Thymus (tissue), 11 donors: ENCODE measurements around the gene TNFSF15. TPM values are rescaled to one million over a fixed set of nuclear protein-coding genes. Genes with fewer than 3 reads are reported as not detected.

Source experiments
- DNase-seq, 9 donors: peaks; one replicate each; pipeline ENCODE4 v3.0.0-alpha.2; 2013; ENCODE audit warnings: low spot score in 9 of 9, low read depth in 6 of 9, missing footprints in 1 of 9
- H3K27ac ChIP-seq, 2 donors: one replicate each; pipeline ENCODE4 v1.5.1; 2013; ENCODE audit warnings: control low read depth in 1 of 2, low read depth in 1 of 2, low read length in 1 of 2, mild to moderate bottlenecking in 1 of 2, moderate library complexity in 1 of 2
- H3K27me3 ChIP-seq, 2 donors: one replicate each; pipeline ENCODE4 v1.5.1; 2013; ENCODE audit warnings: low read length in 1 of 2; ENCODE audit not compliant: control insufficient read depth in 2 of 2, insufficient read depth in 1 of 2
- H3K36me3 ChIP-seq, 2 donors: one replicate each; pipeline ENCODE4 v1.5.1; 2013; ENCODE audit warnings: low read length in 1 of 2, mild to moderate bottlenecking in 1 of 2, moderate library complexity in 1 of 2; ENCODE audit not compliant: control insufficient read depth in 2 of 2, insufficient read depth in 2 of 2
- H3K4me1 ChIP-seq, 2 donors: one replicate each; pipeline ENCODE4 v1.5.1; 2013; ENCODE audit warnings: low read length in 2 of 2; ENCODE audit not compliant: control insufficient read depth in 2 of 2, insufficient read depth in 2 of 2
- H3K4me3 ChIP-seq, 2 donors: one replicate each; pipeline ENCODE4 v1.5.1; 2013; ENCODE audit warnings: low read length in 2 of 2, control low read depth in 1 of 2, mild to moderate bottlenecking in 1 of 2
- H3K9me3 ChIP-seq, 2 donors: one replicate each; pipeline ENCODE4 v1.5.1; 2013; ENCODE audit warnings: low read length in 1 of 2, mild to moderate bottlenecking in 1 of 2; ENCODE audit not compliant: control insufficient read depth in 2 of 2, insufficient read depth in 1 of 2
- WGBS: extraction: QIAGEN DNeasy Blood & Tissue Kit; methylation state at CpG from one replicate; pipeline ENCODE4 v1.1.7; 2013; 5-methylcytosine and 5-hydroxymethylcytosine counted together
- polyA plus RNA-seq: library from polyadenylated mRNA; stranded (reverse); fragments of 200-250 nt; gene quantifications from one replicate; pipeline ENCODE4 v1.2.3, GENCODE V29; 2013
- total RNA-seq: library from RNA; stranded (reverse); fragments of 120-200 nt; gene quantifications from one replicate; pipeline ENCODE4 v1.2.4, GENCODE V29; 2013
- donor health status: healthy.

The TNFSF15 gene
- total and polyA plus RNA-seq, 2 donors, result 0.50 to 1.5 TPM

- H3K4me1 ChIP-seq, result no peaks in the 10 kb centered on the region
- no peak overlapping the region for H3K4me3 ChIP-seq
- no peaks in the 10 kb centered on the region for H3K9me3 ChIP-seq
- no peaks in the 10 kb centered on the region for H3K36me3 ChIP-seq
- peak in 1 of 9 donors; percentile 18 for DNase-seq
- no peak overlapping the region for H3K27ac ChIP-seq
- 94% methylated on average over 5 of the region's 5 CpGs for WGBS
- H3K27me3 ChIP-seq, result no peaks in the 10 kb centered on the region
These were observed 6.3 kb upstream of the TNFSF15 start for GRCh38 chr9:114811966-114812636.

GRCh38 chr9:114811301-114811700, 5.5 kb upstream of the TNFSF15 start:
- 97% methylated on average over 4 of the region's 4 CpGs for WGBS
- no peak overlapping the region for H3K27ac ChIP-seq
- H3K27me3 ChIP-seq, result no peaks in the 10 kb centered on the region

GRCh38 chr9:114810614-114811013, 4.8 kb upstream of the TNFSF15 start:
- Histone ChIP-seq H3K4me3 (no peak overlapping the region), H3K36me3 (no peaks in the 10 kb centered on the region), H3K27me3 (no peaks in the 10 kb centered on the region), H3K27ac (no peak overlapping the region), H3K9me3 (no peaks in the 10 kb centered on the region), H3K4me1 (peaks cover 8 to 15% of the 10 kb centered on the region in 2 donors)
- no peak for DNase-seq
- 96% methylated on average over 3 of the region's 3 CpGs for WGBS

More at GRCh38 chr9:114811301-114811700, 5.5 kb upstream of the TNFSF15 start:
- Histone ChIP-seq H3K4me1 (peaks cover 6 to 8% of the 10 kb centered on the region in 2 donors), H3K4me3 (no peak overlapping the region), H3K9me3 (no peaks in the 10 kb centered on the region), H3K36me3 (no peaks in the 10 kb centered on the region)
- DNase-seq, result no peak

DNA sequence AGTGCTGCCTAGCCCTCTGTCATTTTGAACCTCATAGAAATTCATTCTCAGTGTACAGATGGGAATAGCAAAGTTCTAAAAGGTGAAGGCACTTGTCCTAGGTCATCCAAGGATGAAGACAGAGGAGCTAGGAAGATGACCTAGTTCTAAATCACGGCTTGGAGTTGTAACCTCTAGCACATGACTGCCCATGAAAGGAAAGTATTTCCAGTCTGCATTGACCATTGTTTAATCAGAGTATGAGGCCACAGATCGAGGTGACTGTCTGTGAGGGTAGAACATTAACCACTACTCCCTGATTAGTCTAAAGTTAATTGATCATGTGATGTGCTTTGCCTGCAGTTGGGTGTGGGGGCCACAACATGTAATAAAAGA, 674 bp upstream of the TNFSF15 start:
- Histone ChIP-seq H3K27ac (peak overlapping the region; percentile 52 to 59), H3K4me3 (no peak overlapping the region), H3K27me3 (no peaks in the 10 kb centered on the region), H3K36me3 (no peaks in the 10 kb centered on the region), H3K4me1 (peaks cover 8 to 16% of the 10 kb centered on the region in 2 donors), H3K9me3 (no peaks in the 10 kb centered on the region)
- no peak for DNase-seq
- WGBS, result 63% methylated on average over 2 of the region's 2 CpGs

DNA sequence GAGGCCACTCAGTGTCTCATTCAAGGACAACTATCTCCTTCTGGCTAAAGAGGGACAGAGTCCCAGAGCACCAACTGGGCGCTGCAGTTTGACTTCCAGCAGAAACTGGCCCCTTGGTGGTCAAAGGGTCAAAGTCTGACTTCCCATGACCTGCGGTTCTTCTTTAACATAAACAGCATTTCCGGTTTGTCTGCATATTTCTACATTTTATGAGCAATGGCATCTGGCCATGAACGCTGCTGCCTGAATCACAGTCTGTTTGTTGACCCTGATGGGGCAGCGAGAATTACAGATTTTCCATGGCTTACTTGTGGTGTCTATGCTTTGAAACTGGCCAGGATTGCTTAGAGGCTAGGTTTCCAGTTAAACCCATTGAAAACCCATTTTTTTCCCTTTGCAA, 1.3 kb downstream of the TNFSF15 start:
- DNase-seq, result no peak

DNA sequence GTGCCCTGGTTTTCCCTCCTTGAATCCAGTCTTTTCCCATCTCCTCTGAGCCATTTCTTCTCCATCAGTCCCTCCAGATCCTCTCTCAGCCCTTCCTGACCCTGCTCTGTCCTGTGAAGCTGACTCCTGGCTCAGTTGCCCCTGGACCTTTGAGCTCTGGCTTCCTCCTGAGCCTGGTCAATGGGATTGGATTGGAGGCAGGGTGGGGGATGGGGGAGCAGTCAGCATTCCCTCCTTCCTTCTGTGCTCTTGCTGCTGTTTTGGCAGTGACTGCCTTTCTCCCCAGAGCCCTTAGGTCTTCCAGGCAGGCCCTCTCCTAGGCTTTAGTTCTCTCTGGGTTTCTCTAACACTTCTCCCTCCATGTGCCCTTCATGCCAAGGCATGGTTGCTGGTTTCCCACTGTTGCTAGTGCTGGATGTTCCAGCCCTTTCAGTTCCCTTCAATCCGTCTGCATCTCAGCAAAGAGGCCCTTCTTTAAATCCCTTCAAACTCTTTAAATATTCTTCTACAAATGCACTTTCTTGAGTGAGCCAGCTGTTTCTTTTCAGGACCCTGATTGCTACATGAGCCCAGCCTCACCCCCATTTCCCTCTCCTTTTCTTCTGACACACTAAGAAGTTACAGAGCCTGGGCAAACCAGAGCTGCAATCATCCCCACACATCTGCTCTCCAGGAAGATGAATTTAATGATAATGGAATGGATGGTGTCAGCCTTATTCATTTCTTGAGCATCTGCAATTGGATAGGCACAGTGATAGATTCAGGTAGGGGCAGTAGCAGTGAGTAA, 2.2 kb downstream of the TNFSF15 start:
- 95% methylated on average over 1 of the region's 1 CpG for WGBS
- Histone ChIP-seq H3K27ac (no peak overlapping the region), H3K36me3 (no peaks in the 10 kb centered on the region), H3K9me3 (no peaks in the 10 kb centered on the region), H3K27me3 (no peaks in the 10 kb centered on the region), H3K4me3 (no peak overlapping the region), H3K4me1 (peaks cover 8 to 16% of the 10 kb centered on the region in 2 donors)
- DNase-seq, result no peak

More for the DNA sequence above, 1.3 kb downstream of the TNFSF15 start:
- Histone ChIP-seq H3K36me3 (no peaks in the 10 kb centered on the region), H3K4me3 (no peak overlapping the region), H3K27me3 (no peaks in the 10 kb centered on the region), H3K9me3 (no peaks in the 10 kb centered on the region), H3K27ac (no peak overlapping the region), H3K4me1 (peaks cover 8 to 16% of the 10 kb centered on the region in 2 donors)
- 93% methylated on average over 5 of the region's 5 CpGs for WGBS

GRCh38 chr9:114799925-114800324, 5.9 kb downstream of the TNFSF15 start:
- H3K9me3 ChIP-seq, result no peaks in the 10 kb centered on the region
- H3K27ac ChIP-seq, result no peak overlapping the region
- no peak overlapping the region for H3K4me3 ChIP-seq
- H3K27me3 ChIP-seq, result no peaks in the 10 kb centered on the region
- no peaks in the 10 kb centered on the region for H3K36me3 ChIP-seq
- WGBS, result 92% methylated on average over 2 of the region's 2 CpGs
- no peak for DNase-seq
- no peaks in the 10 kb centered on the region for H3K4me1 ChIP-seq

- no peaks in the 10 kb centered on the region for H3K9me3 ChIP-seq
- DNase-seq, result no peak
- H3K27me3 ChIP-seq, result no peaks in the 10 kb centered on the region
- H3K36me3 ChIP-seq, result no peaks in the 10 kb centered on the region
- H3K4me1 ChIP-seq, result no peaks in the 10 kb centered on the region
- H3K4me3 ChIP-seq, result no peak overlapping the region
- H3K27ac ChIP-seq, result no peak overlapping the region
- 94% methylated on average over 5 of the region's 5 CpGs for WGBS
These were observed 6.4 kb downstream of the TNFSF15 start for GRCh38 chr9:114799441-114799840.

DNA sequence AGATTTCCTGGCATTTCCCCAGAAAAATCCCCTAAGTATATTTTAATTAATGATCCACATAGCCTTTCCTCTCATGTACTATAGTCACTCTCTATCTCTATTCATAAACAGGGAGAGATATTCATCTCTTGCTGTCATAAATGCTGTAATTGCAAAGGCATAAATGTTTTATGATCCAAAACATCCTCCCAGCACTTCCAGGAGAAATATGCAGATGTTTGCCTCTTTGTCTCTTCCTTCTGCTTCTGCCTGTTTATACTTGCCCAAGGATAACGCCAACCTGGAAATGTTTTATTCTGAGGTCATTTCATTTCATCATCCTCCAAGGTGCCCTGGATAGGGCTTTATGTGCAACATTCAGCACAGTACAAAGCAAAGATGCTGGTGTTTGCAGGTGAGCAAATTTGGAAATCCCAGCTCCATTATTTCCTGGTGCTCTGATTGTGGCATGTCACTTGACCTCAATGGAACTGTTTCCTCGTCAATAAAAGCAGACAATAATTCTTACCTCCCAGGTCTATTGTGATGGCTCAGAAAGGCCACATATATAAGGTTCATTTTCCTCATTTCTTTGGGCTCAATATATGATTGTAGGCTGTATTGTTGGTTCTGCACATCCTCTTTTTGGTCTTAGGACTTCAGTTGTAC, 6.9 kb downstream of the TNFSF15 start:
- no peak overlapping the region for H3K4me3 ChIP-seq
- no peak for DNase-seq
- no peaks in the 10 kb centered on the region for H3K36me3 ChIP-seq
- H3K27me3 ChIP-seq, result no peaks in the 10 kb centered on the region
- H3K4me1 ChIP-seq, result no peaks in the 10 kb centered on the region
- WGBS, result 93% methylated on average over 2 of the region's 2 CpGs
- H3K27ac ChIP-seq, result no peak overlapping the region
- H3K9me3 ChIP-seq, result no peaks in the 10 kb centered on the region
